Activated T-helper 2 cell treated with anti-CD3 and anti-CD28 coated beads, Interferon-gamma antibody, Interleukin-2, Interleukin-4, amounts not matched to agents 10 μg/mL and 5 μg/mL and 100 μg/mL, durations not matched to agents 14 hours and 24 hours and 36 hours (primary cell): Measurements from ENCODE around the gene FAM107A. TPM values are rescaled to one million over a fixed set of nuclear protein-coding genes. Genes with fewer than 3 reads are reported as not detected.
"Not testable (repeated sequence)": the region's sequence is repeated elsewhere in the genome, so short reads cannot be mapped to it uniquely, and the experiment has no call there.

Experiments used
- DNase-seq: peaks from one replicate; pipeline ENCODE4 v3.0.0; 2021; ENCODE audit warnings: low spot score
- H3K27ac Mint-ChIP-seq: one replicate; pipeline ENCODE4 v1.8.0; 2021; ENCODE audit warnings: mixed read lengths
- H3K27me3 Mint-ChIP-seq: one replicate; pipeline ENCODE4 v1.8.0; 2021; ENCODE audit warnings: low read depth, mixed read lengths
- H3K36me3 Mint-ChIP-seq: one replicate; pipeline ENCODE4 v1.8.0; 2021; ENCODE audit warnings: low read depth, mixed read lengths
- H3K4me1 Mint-ChIP-seq: one replicate; pipeline ENCODE4 v1.8.0; 2021; ENCODE audit warnings: low read depth, mixed read lengths
- H3K4me3 Mint-ChIP-seq: one replicate; pipeline ENCODE4 v1.8.0; 2021; ENCODE audit warnings: low read depth, mild to moderate bottlenecking, moderate library complexity, mixed read lengths
- H3K9me3 Mint-ChIP-seq: one replicate; pipeline ENCODE4 v1.8.0; 2021; ENCODE audit warnings: mixed read lengths
- intact Hi-C: fragments of 100-400 bp; cut with micrococcal nuclease; formaldehyde crosslinking; loops from one replicate; pipeline ENCODE4 v1.15.1; 2023
- total RNA-seq: library from RNA; stranded (reverse); gene quantifications from 2 replicates; pipeline ENCODE4 v1.2.3, GENCODE V29; 2022

The FAM107A gene
- total RNA-seq, 1 donor from 2014 or later, result not detected

- H3K27ac Mint-ChIP-seq, result no peak within 1 kb of the TSS
- H3K27me3 Mint-ChIP-seq, result peaks cover 7% of the 10 kb centered on the region
- no peaks in the 10 kb centered on the region for H3K9me3 Mint-ChIP-seq
- intact Hi-C loops, result no loop called here
- peaks cover 19% of the 10 kb centered on the region for H3K4me1 Mint-ChIP-seq
- no peak for DNase-seq
- no peak within 1 kb of the TSS for H3K4me3 Mint-ChIP-seq
- no peaks in the 10 kb centered on the region for H3K36me3 Mint-ChIP-seq
These were observed 40.4 kb downstream of the FAM107A start, which contains the start of gene ACOX2 for GRCh38 chr3:58536501-58537411. TSS of gene ACOX2 (minus strand) at chr3:58537190. CDS start at chr3:58535106, 2,084 bp downstream.

GRCh38 chr3:58535531-58536500, 41.4 kb downstream of the FAM107A start:
- intact Hi-C loops, result no loop called here
- DNase-seq, result no peak
- H3K27ac Mint-ChIP-seq, result no peak overlapping the region
- H3K9me3 Mint-ChIP-seq, result no peaks in the 10 kb centered on the region
- H3K4me1 Mint-ChIP-seq, result peaks cover 19% of the 10 kb centered on the region
- peaks cover 4% of the 10 kb centered on the region for H3K27me3 Mint-ChIP-seq
- H3K36me3 Mint-ChIP-seq, result no peaks in the 10 kb centered on the region
- H3K4me3 Mint-ChIP-seq, result no peak overlapping the region

- Mint-ChIP-seq H3K27me3 (peaks cover 4% of the 10 kb centered on the region), H3K4me1 (peaks cover 19% of the 10 kb centered on the region), H3K9me3 (no peaks in the 10 kb centered on the region), H3K36me3 (no peaks in the 10 kb centered on the region), H3K4me3 (no peak overlapping the region), H3K27ac (no peak overlapping the region)
- no peak for DNase-seq
- intact Hi-C loops, result no loop called here
These were observed 42.3 kb downstream of the FAM107A start for GRCh38 chr3:58534592-58535494.

GRCh38 chr3:58532794-58533220, 44.4 kb downstream of the FAM107A start:
- intact Hi-C loops, result loop anchor here (1.0 to 2.0 kb wide), 7 partner anchors 41 to 354 kb away; partner anchors contain the start of genes KCTD6 and PDHB
- H3K36me3 Mint-ChIP-seq, result no peaks in the 10 kb centered on the region
- no peak overlapping the region for H3K4me3 Mint-ChIP-seq
- peaks cover 3% of the 10 kb centered on the region for H3K27me3 Mint-ChIP-seq
- DNase-seq, result peak; percentile 72
- no peaks in the 10 kb centered on the region for H3K9me3 Mint-ChIP-seq
- peaks cover 19% of the 10 kb centered on the region for H3K4me1 Mint-ChIP-seq
- H3K27ac Mint-ChIP-seq, result no peak overlapping the region

GRCh38 chr3:58531956-58532355, 45.2 kb downstream of the FAM107A start:
- no peaks in the 10 kb centered on the region for H3K9me3 Mint-ChIP-seq
- DNase-seq, result no peak
- intact Hi-C loops, result loop anchor here (1.0 to 2.0 kb wide), 7 partner anchors 40 to 353 kb away; partner anchors contain the start of genes KCTD6 and PDHB
- no peaks in the 10 kb centered on the region for H3K36me3 Mint-ChIP-seq
- H3K27ac Mint-ChIP-seq, result no peak overlapping the region
- peaks cover 19% of the 10 kb centered on the region for H3K4me1 Mint-ChIP-seq
- no peak overlapping the region for H3K4me3 Mint-ChIP-seq
- H3K27me3 Mint-ChIP-seq, result peaks cover 3% of the 10 kb centered on the region

- H3K36me3 Mint-ChIP-seq, result no peaks in the 10 kb centered on the region
These were observed 45.6 kb downstream of the FAM107A start for GRCh38 chr3:58531555-58531954.

GRCh38 chr3:58530354-58530865, 46.8 kb downstream of the FAM107A start:
- intact Hi-C loops, result no loop called here
- Mint-ChIP-seq H3K27me3 (no peaks in the 10 kb centered on the region), H3K4me1 (peaks cover 12% of the 10 kb centered on the region), H3K9me3 (no peaks in the 10 kb centered on the region), H3K36me3 (no peaks in the 10 kb centered on the region), H3K4me3 (no peak overlapping the region), H3K27ac (no peak overlapping the region)
- no peak for DNase-seq

More at GRCh38 chr3:58531555-58531954, 45.6 kb downstream of the FAM107A start:
- DNase-seq, result no peak
- Mint-ChIP-seq H3K27ac (no peak overlapping the region), H3K4me1 (peaks cover 19% of the 10 kb centered on the region), H3K4me3 (no peak overlapping the region), H3K27me3 (peaks cover 3% of the 10 kb centered on the region), H3K9me3 (no peaks in the 10 kb centered on the region)
- intact Hi-C loops, result no loop called here

GRCh38 chr3:58529516-58530353, 47.5 kb downstream of the FAM107A start:
- peaks cover 12% of the 10 kb centered on the region for H3K4me1 Mint-ChIP-seq
- intact Hi-C loops, result no loop called here
- no peak overlapping the region for H3K4me3 Mint-ChIP-seq
- no peaks in the 10 kb centered on the region for H3K36me3 Mint-ChIP-seq
- H3K27ac Mint-ChIP-seq, result no peak overlapping the region
- H3K9me3 Mint-ChIP-seq, result no peaks in the 10 kb centered on the region
- no peaks in the 10 kb centered on the region for H3K27me3 Mint-ChIP-seq
- DNase-seq, result no peak

GRCh38 chr3:58528629-58529028, 48.6 kb downstream of the FAM107A start:
- Mint-ChIP-seq H3K36me3 (no peaks in the 10 kb centered on the region), H3K27ac (no peak overlapping the region)
- intact Hi-C loops, result no loop called here

GRCh38 chr3:58527440-58527839, 49.8 kb downstream of the FAM107A start:
- H3K27me3 Mint-ChIP-seq, H3K27ac Mint-ChIP-seq, H3K36me3 Mint-ChIP-seq, H3K4me3 Mint-ChIP-seq, DNase-seq, H3K9me3 Mint-ChIP-seq, H3K4me1 Mint-ChIP-seq, intact Hi-C loops: not testable (repeated sequence)

More at GRCh38 chr3:58528629-58529028, 48.6 kb downstream of the FAM107A start:
- Mint-ChIP-seq H3K4me3 (no peak overlapping the region), H3K9me3 (no peaks in the 10 kb centered on the region), H3K4me1 (peaks cover 12% of the 10 kb centered on the region), H3K27me3 (no peaks in the 10 kb centered on the region)
- DNase-seq, result no peak

GRCh38 chr3:58526515-58526957, 50.7 kb downstream of the FAM107A start:
- H3K27ac Mint-ChIP-seq, result no peak overlapping the region
- no peaks in the 10 kb centered on the region for H3K36me3 Mint-ChIP-seq
- H3K4me3 Mint-ChIP-seq, result no peak overlapping the region
- no peaks in the 10 kb centered on the region for H3K4me1 Mint-ChIP-seq
- H3K27me3 Mint-ChIP-seq, result no peaks in the 10 kb centered on the region
- H3K9me3 Mint-ChIP-seq, result no peaks in the 10 kb centered on the region
- no peak for DNase-seq
- intact Hi-C loops, result no loop called here
